Left renal pelvis (tissue), 4 donors: Measurements from ENCODE around the gene ANK3. TPM values are rescaled to one million over a fixed set of nuclear protein-coding genes. Genes with fewer than 3 reads are reported as not detected.

Source experiments
- DNase-seq, 4 donors: peaks; one replicate each; pipeline ENCODE4 v3.0.0-alpha.2; 2013; ENCODE audit warnings: low read depth in 4 of 4, low spot score in 3 of 4
- polyA plus RNA-seq, 4 donors: library from polyadenylated mRNA; unstranded; fragments of 120-200 nt; gene quantifications; one replicate each; pipeline ENCODE4 v1.2.1, GENCODE V29; 2013; ENCODE audit not compliant: insufficient read length in 4 of 4

The ANK3 gene
- polyA plus RNA-seq, 4 donors, result 36.8 to 150 (median 136) TPM

DNA sequence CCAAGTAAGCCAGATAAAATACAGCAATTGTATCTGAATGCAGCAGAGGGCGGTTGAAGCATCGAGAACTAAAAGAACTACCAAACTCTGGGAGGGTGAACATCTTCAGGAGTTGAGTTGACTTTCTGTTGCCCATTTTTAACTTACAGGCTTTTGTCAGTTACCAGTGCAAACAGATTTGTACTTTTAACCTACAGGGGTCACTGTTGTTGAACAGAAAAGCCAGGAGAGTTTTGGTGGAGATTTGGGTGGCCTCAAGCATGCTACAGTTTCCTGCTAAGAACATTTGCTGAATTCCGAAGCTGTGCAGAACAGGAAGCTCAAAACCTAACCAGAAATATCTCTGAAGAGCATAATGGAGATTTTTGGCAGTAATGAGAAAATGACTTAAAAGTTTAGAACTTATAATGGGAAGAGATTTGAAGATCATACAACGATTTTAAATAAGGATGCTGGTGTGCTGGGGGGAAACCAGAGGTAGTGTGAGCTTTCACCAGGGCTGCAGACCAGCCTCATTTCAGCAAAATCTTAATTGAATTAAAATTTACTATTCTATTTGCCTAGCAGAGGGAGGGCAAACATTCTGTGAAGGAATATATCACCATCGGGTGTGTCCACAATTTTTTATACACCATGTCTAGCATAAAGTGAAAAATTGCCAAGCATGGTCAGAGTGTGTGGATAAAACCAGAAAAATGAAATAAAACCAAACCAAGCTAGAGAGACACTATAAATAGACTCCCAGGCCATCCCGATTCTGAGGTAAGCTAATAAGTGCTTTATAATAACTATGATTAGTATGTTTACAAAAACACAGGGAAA is 274.7 kb downstream of the ANK3 start:
- peak in 1 of 4 donors; percentile 45 for DNase-seq

DNA sequence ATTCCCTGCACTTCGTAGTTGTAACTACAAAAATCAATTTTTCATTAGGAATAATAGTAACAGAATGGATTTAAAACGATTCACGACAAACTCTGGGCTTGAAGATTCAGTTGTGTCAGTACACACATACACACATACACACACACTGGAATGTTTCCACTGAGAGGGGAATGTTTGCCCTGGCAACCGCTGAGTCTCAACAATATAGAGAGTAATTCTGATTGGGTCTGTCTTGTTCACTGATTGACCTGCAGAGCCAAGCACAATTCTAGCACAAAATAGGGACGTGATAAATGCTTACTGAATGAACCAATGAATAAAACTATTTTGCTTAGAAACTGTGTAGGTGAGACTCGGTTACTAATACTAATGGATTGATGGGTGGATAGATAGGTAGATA is 278.9 kb downstream of the ANK3 start:
- DNase-seq, result no peak

DNA sequence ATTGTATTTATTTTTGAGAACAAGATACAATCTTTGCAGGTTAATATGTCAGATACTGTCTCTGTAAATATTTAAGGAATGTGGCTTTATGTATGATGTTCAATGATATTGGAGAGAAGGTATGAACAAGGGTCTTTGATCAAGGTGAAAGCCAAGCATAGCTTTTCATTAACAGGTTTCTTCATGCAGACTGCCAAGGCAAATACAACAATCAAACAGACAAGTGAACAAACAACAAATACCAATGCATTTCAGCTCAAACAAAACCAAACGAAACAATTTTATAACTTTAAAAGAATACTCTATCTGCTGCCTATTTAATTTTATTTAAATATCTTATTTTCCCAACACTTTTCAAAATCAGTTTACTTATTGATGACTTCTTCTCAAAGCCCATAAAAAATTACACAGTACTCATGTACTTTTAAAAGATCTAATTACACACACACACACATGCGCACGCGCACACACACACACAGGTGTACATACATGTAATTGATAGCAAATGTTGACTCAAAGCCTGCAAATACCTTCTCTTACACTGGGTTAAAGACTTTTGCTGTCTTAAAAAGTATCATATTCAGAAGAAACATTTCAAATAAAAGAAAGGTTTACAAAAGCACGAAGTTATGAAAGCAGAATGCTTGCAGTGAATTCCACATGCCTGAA is 282.2 kb downstream of the ANK3 start:
- DNase-seq, result no peak

DNA sequence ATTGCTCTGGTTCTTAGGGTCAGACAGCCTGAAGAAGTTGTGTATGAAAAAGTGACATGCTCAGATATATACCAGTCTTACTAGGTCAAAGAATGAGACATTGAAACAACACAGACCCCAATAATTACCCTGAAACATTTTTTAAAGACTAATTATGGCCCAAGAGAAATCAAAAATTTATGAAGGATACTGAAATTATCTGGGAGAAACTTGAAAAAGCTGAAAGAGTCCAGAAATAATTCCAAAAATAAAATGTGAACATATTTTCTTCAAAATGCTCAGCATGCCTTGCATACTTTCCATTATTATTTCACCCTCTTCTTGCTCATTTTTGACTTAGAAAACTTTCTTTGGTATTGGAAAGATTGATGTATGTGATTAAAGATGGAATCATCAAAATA is 284.4 kb downstream of the ANK3 start:
- no peak for DNase-seq

DNA sequence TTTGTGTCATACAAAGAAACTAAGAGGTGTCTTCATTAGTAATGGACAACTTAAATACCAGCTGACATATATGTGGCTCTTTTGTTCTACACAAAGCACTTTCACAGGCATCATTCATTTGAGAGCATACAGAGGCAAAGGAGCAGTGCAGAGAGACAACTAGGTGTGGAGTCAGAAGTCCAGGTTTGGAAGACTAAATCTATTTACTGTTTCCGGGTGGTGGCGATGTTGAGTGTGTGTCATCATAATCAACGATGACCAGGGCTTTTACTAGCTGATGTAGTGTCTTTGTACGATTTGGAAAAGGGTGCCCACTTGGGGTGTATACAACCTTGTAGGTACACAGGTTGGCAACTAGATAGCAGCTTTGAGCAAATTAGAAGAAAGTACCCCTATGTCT is 287.9 kb downstream of the ANK3 start:
- DNase-seq, result no peak

DNA sequence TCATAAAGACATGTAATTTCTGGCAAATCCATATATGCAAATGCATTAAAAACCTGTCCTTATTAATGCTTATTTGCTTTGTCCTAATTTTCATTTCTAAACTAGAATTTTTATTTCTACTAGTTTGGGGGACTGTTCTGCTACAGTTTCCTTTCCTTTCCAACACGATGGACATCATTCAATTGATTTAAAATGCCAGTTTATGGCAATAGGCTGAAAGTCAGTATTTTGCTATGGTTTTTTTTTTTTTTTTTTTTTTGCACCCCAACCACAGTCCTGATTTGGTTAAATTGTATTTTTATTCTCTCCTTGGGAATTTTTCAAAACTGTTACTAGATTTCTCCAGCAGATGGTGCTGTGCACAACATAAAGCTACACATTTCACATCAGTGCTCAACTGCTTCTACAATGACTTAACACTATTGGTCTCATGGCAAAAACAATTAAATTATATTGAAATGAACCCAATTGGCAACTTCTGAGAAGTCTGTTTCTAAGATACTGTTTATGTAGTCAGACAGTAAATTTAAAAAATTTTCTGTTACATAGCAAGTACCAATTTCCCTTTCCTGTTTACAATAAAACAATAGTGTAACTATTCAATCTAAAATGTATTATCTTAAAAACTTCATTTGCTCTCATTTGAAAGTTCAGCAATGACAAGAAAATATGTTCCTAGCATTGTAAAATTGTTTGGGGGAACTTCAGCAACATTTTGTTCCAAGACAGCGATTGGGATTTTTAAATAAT is 289.5 kb downstream of the ANK3 start:
- DNase-seq, result peak; percentile 14 to 36 (median 23)

DNA sequence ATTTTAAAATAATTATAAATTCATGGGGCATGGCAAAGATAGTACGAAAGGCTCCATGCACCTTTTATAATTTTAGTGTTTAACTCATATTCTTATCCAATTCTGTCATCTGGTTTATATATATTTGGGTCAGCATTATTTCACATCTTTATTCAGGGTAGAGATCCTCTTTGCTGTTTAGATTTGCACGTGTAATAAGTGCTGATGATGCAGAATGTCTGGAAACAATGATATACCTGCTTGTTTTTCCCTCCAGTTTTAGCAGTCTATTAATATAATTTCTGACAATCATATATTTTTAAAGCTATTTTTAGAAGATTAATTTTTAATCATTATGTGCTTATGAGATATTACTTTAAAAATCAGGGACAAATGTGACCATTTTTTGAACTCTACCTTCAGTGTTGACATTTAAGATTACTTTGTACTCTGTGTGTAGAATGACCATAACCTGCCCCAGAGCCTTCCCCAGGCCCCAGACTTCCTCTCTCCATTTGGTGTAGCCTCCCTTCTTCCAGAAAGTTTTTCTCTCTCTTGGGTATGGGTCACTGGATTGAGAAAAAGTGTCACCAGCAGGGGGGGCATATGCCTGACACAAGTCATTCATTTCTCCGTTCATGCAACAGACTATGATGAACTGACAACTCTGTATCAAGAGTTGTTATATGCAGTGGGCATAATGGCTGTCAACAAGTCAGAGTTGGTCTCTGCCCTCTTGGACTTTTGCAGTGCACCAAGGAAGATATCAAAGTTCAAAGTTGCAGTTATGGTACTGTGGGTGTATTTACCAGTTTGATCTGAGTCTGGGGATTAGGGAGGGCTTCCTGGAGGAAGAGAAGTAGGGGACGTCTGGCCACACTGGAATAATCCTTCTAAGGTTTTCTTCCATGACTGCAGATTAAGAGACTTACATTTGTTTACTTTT is 290.7 kb downstream of the ANK3 start:
- no peak for DNase-seq

DNA sequence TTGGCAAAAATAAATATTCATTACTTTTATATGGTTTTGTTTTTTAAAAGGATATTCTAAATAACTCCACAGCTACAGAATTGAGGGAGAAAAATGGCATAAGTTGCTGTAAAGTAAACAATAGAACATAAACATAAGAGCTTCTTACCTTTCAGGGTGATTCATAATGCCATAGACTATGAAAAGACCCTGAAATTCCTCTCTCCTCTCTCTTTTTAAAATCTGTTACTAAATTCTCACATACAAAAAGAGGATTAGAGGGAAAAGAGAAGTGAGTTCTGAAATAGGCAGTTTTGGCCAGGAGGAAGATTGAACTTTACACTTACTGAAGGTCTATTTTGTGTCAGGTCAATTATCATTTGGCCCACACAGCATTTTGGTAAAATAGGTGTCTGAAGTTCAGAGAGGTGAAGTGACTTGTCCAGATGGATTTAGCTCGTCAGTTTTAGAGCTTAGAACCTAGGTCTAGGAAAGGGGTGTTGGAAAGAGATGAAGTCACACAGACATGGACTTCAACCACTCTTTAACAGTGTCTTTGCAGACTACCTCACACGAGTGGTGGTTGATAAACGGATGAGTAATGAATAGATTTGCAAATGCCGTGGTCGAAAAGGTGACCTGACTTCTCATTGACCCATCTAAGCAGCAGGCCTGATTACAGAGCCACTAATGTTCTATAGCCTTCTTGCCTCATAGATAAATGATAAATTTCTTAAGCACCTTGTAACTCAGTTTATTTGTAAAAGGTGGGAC is 292.7 kb downstream of the ANK3 start:
- no peak for DNase-seq

DNA sequence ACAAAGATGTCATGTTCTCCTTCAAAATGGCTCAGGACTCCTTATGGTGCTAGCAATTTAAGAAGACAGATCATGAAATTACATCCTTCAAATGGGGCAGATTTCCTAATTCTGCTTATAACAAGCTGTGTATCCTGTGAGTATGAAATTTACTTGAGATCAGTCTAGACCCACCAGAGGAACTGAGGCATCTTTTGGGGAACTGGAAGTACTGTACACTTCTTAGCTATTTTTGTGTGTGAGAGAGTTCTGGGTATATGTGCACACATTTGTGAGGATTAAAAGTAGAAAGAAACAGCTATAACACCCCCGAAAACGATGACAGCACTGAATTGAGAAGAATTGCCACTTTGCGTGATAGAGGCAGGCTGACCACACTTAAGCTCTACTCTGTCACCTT is 296.4 kb downstream of the ANK3 start:
- DNase-seq, result no peak

DNA sequence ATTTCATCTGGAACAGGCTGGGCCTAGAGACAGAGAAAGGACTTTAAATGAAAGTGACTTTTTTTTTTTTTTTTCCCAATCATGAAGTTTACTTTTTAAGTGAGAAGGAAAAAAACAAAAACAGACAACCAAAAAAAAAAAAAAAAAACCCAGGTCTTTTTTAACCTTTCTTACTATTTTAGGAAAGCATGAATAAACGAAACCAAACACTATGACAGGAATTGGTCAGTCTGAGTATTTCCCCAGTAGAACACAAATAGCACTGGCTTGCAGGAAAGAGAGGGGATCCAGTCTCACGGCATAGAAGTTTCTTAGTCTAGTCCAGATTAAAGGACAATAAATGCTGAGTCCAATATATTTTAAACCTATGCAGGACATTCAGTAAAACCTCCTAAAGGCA is 302.8 kb downstream of the ANK3 start:
- no peak for DNase-seq

DNA sequence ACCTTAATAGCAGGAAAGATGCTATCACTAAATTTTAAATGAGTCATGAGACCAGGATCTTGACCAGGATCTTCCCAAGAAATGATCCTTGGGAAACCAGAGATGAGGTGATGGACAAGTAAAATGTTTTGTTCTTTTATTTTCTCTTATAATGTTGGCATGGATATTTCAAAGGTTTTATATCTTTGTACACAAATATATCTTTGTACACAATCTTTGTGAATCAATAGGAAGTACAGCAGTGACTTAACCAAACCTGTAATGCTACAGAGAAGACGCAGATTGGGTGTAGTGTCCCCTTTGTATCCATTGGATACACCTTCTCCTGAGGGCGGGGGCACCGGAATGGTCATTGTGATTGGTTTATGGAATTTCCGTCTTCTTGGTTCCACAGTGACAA is 303.3 kb downstream of the ANK3 start:
- no peak for DNase-seq

DNA sequence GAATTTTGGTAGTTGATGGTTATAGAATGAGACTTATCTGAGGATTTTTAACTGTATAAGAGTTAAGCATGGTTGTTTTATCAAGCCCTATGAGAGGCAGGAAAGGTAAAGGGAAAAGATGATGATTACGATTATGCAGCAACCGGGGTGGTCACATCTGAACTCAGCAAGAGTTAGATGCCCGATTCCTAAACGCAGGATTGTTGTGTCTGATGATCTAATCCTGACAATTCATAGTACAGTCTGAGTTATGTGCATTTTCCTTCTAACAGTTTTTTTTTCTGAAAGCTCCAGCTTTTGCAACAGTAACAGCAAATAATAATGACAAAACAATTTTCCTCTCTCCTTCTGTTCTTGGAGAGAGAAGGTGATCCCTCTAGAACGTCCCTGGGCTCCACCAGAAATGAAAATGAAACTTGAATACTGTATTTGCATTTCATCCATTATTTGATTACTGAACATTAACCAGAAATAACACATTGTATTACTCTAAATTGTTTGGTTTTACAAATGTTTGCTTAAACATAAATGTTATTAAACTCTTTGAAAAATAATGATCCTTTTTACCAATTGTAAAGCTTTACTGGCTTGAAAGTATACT is 306.8 kb downstream of the ANK3 start:
- no peak for DNase-seq

DNA sequence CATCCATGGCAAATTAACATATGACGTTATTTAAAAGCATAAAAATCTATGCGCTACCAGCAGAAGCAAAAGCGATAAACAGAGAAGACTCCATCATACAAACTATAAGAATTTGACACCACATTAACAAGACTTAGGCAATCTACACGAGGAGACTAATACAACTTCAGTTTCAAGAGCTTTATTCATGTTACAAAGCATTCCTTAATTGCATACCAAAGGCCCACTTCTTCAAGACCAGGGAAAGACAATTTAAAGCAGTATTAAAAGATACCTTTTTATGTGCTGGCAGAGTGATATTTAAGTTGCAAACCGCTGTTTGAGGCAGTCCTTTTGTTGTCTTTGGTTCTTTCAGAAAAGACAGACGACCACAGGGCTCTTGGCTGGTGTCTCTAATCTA is 307.3 kb downstream of the ANK3 start:
- DNase-seq, result no peak

DNA sequence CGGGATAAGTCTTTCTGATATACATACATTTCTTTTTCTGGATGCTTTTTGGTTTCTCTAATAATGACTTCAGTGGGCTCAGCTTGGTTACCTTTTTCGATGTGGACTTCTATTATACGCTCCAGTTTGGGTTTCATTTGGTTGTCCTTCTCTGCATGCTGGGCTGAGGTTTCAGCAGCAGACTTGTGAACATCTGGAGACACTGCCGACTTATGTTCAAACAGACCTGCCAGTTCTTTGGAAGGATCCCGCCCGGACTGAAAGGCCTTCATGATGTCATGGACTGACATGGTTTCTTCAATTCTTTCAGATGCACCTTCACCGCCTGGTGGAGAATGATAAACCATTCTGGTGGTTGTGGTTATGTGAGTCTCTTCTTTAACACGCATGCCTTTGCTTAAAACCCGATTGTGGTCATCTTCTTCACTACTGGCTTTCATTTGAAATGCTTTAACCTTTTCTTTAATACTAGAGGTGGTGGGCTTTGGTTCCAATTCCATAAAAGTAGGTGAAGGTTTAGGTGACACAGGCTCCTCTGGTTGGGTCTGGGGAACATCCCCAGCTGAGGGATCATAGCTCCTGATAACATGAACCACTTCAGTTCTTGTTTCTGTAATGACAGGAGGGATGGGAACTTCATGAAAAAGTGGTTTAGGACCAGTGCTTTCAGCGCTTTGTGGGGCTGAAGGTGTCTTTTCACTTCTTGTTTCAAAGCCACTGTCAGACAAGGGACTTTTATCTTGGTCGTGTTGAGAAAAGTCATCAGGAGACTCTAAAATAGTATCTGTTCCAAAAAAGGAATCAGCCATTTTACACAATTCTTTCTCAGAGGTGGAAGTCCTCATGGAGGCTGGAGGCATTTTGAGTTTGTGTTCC is 315.7 kb downstream of the ANK3 start:
- no peak for DNase-seq

DNA sequence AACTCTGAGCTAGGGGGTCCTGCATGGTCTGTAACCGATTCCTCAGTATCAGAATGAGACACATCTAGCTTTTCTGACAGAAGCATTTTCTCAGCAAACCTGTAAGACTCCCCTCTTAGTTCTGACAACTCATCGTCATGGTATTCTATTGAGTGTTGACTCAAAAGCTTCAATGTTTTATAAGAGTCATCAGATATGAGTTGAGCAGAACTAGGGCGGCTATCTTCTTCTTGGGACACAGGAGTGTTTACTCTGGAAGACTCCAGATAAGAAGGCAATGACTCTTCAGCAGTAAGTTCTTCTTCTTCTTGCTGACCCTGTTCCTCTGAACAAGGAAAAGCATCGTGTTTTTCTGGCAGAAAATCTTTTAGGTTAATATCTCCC is 316.3 kb downstream of the ANK3 start:
- no peak for DNase-seq

DNA sequence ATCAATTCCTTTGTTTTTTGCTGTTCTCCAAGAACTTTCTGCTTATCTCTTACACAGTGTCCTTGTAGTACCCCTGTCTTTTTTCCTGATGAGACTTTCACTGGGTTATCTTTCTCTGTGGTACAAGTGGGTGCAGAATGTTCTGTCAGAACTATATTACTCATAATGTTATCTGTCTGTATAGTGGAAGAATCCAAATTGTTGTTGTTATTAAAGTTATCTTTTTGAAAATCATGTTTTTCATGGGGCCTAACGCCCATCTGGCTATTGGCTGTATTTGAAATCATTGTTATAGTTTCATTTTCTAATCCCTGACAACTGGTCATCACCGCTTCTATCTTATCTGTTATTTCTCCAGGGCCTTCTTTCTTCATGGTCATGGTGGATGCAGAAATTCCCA is 320.4 kb downstream of the ANK3 start:
- DNase-seq, result no peak

DNA sequence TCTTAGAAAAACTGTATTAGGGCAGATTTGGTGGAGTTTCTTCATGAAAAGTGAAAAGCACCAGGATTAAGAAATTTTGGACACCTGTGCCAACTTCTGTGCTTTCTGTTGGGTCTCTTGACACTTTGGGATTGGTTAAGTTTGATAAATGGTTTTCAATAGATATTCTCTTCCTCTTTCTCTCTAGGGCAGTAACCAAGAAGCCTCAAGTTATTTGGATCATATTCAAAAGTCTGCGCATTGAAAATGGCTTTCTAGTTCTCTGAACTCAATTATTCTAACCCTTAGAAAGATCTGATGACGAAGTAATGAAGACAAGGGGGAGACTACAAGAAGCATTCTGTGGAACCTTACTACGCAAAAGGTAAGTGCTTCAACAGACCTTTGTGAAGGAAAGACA is 339.3 kb downstream of the ANK3 start:
- no peak for DNase-seq

DNA sequence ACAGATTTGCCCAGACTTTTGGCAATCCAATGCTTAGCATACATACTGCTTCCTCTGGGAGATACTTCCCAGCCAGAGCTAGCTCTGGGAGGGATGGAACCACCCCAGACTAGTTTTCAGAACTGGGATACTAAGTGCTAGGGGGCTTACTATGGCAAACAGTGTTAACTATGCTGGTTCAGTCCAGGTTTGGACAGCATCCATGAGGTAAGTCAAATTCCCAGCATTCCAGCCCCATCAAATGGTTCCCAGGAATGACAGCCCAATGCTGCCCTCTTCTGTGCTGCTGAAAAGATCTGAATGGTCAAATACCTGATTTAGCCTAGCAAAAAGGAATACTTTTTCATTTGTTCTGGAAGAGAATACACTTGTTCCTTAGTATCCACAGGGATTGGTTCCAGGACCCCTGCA is 341.6 kb downstream of the ANK3 start:
- no peak for DNase-seq

DNA sequence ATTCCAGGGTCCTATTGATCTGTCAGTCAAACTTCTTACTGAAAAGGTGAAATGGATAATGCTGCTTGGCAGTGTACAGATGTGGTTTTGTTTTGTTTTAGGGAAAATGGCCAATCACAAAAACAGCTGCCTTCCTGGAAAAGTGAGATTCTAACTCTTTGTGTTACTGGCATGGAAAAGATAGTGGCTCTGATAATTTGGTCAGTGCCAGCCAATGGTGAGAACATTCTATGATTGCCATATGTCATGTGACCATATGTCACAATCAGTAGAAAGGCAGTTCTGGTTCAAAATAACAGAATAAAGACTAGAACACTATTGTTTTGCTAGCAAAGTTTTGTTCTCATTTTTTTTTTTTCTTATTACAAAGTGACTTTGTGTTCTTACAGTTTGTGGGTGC is 344.1 kb downstream of the ANK3 start:
- no peak for DNase-seq
